ENCODE measurements around the gene SLC25A51. TPM values are rescaled to one million over a fixed set of nuclear protein-coding genes. Genes with fewer than 3 reads are reported as not detected.
A peak's percentile ranks its signal among the peaks of the same experiment; 100 is the strongest.

SLC25A51 gene
- total RNA-seq, 6 donors from 2014 or later: 19.4 to 51.4 (median 31.9) TPM

- no peak for TF ChIP-seq EP300 (IDR thresholded peaks at IDR 0.05)
- TF ChIP-seq POLR2A (IDR thresholded peaks at IDR 0.05): no peak
- TF ChIP-seq POLR2AphosphoS5 (IDR thresholded peaks at IDR 0.05): no peak
- TF ChIP-seq CTCF (IDR thresholded peaks at IDR 0.05): no peak
- Histone ChIP-seq H3K4me1 (peaks cover 6 to 53% (median 32%) of the 10 kb centered on the region in 4 donors), H3K36me3 (peaks cover 0 to 10% (median 2%) of the 10 kb centered on the region in 4 donors), H3K9me3 (no peaks in the 10 kb centered on the region), H3K4me3 (no peak overlapping the region), H3K27me3 (no peaks in the 10 kb centered on the region), H3K27ac (no peak overlapping the region)
- no peak for ATAC-seq (ENCODE audit: low FRiP score in 2 of 2)
- DNase-seq: no peak
- 92 to 93% methylated on average over 16 to 23 of the region's 25 CpGs for WGBS, 2 donors
These were observed 20.0 kb upstream of the SLC25A51 start for GRCh38 chr9:37923796-37924427.

GRCh38 chr9:37923118-37923795, 19.3 kb upstream of the SLC25A51 start:
- 80 to 93% methylated on average over 7 to 14 of the region's 14 CpGs for WGBS, 2 donors
- DNase-seq: no peak
- Histone ChIP-seq H3K36me3 (peaks cover 0 to 8% (median 2%) of the 10 kb centered on the region in 4 donors), H3K4me1 (peaks cover 6 to 53% (median 31%) of the 10 kb centered on the region in 4 donors), H3K27me3 (no peaks in the 10 kb centered on the region), H3K4me3 (no peak overlapping the region), H3K27ac (peak overlapping the region in 2 of 4 donors; percentile 31 to 48), H3K9me3 (no peaks in the 10 kb centered on the region)
- no peak for ATAC-seq (ENCODE audit: low FRiP score in 2 of 2)
- TF ChIP-seq EP300 (IDR thresholded peaks at IDR 0.05) (no peak), POLR2A (IDR thresholded peaks at IDR 0.05) (no peak), POLR2AphosphoS5 (IDR thresholded peaks at IDR 0.05) (no peak), CTCF (IDR thresholded peaks at IDR 0.05) (no peak)

GRCh38 chr9:37922363-37923117, 18.6 kb upstream of the SLC25A51 start:
- TF ChIP-seq EP300 (IDR thresholded peaks at IDR 0.05) (no peak), CTCF (IDR thresholded peaks at IDR 0.05) (no peak), POLR2A (IDR thresholded peaks at IDR 0.05) (no peak), POLR2AphosphoS5 (IDR thresholded peaks at IDR 0.05) (no peak)
- peaks cover 0 to 8% (median 2%) of the 10 kb centered on the region in 4 donors for H3K36me3 ChIP-seq
- H3K27me3 ChIP-seq: no peaks in the 10 kb centered on the region
- H3K27ac ChIP-seq: peak overlapping the region in 3 of 4 donors; percentile 31 to 60 (median 48)
- no peak overlapping the region for H3K4me3 ChIP-seq
- DNase-seq (no peak), ATAC-seq (ENCODE audit: low FRiP score in 2 of 2) (no peak)
- H3K4me1 ChIP-seq: peaks cover 5 to 57% (median 36%) of the 10 kb centered on the region in 4 donors
- H3K9me3 ChIP-seq: no peaks in the 10 kb centered on the region
- WGBS, 2 donors: 69 to 80% methylated on average over 9 to 13 of the region's 13 CpGs

GRCh38 chr9:37921546-37922300, 17.8 kb upstream of the SLC25A51 start:
- H3K36me3 ChIP-seq: peaks cover 0 to 8% (median 2%) of the 10 kb centered on the region in 4 donors
- H3K27me3 ChIP-seq: no peaks in the 10 kb centered on the region
- TF ChIP-seq POLR2A (IDR thresholded peaks at IDR 0.05): no peak
- peak in 3 of 6 experiments; percentile 15 to 31 (median 23) for TF ChIP-seq CTCF (IDR thresholded peaks at IDR 0.05)
- TF ChIP-seq EP300 (IDR thresholded peaks at IDR 0.05): no peak
- no peak for TF ChIP-seq POLR2AphosphoS5 (IDR thresholded peaks at IDR 0.05)
- DNase-seq (peak in 1 of 2 donors; percentile 75), ATAC-seq (ENCODE audit: low FRiP score in 2 of 2) (peak in 1 of 2 donors; percentile 17)
- H3K9me3 ChIP-seq: no peaks in the 10 kb centered on the region
- peak overlapping the region in 3 of 4 donors; percentile 31 to 60 (median 48) for H3K27ac ChIP-seq
- WGBS, 2 donors: 67 to 76% methylated on average over 13 to 15 of the region's 15 CpGs
- H3K4me1 ChIP-seq: peaks cover 11 to 60% (median 43%) of the 10 kb centered on the region in 4 donors
- no peak overlapping the region for H3K4me3 ChIP-seq

All from upper lobe of left lung (tissue), 6 donors.